ENCODE measurements around the gene CSHL1.
"Not testable (repeated sequence)": the region's sequence is repeated elsewhere in the genome, so short reads cannot be mapped to it uniquely, and the experiment has no call there.

CSHL1 gene

DNA sequence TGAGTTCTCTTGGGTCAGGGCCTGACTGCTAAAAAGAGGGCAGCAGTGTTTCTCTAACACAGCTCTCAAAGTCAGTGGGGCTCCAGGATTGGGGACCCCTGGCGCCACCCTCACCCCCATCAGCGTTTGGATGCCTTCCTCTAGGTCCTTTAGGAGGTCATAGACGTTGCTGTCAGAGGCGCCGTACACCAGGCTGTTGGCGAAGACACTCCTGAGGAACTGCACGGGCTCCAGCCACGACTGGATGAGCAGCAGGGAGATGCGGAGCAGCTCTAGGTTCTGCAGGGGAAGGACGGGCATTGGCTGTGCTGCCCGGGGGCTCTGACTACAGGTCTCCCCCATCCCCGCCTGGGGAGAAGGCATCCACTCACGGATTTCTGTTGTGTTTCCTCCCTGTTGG is 6.6 kb upstream of the CSHL1 start:
- DNase-seq: no peak

DNA sequence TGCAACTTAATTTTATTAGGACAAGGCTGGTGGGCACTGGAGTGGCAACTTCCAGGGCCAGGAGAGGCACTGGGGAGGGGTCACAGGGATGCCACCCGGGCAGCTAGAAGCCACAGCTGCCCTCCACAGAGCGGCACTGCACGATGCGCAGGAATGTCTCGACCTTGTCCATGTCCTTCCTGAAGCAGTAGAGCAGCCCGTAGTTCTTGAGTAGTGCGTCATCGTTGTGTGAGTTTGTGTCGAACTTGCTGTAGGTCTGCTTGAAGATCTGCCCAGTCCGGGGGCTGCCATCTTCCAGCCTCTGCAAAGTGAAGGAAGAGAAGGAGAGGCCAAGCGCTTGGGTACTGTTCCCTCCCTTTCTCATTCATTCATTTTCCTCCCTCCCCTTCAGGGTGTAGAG is 6.1 kb upstream of the CSHL1 start:
- not testable (repeated sequence) for DNase-seq

DNA sequence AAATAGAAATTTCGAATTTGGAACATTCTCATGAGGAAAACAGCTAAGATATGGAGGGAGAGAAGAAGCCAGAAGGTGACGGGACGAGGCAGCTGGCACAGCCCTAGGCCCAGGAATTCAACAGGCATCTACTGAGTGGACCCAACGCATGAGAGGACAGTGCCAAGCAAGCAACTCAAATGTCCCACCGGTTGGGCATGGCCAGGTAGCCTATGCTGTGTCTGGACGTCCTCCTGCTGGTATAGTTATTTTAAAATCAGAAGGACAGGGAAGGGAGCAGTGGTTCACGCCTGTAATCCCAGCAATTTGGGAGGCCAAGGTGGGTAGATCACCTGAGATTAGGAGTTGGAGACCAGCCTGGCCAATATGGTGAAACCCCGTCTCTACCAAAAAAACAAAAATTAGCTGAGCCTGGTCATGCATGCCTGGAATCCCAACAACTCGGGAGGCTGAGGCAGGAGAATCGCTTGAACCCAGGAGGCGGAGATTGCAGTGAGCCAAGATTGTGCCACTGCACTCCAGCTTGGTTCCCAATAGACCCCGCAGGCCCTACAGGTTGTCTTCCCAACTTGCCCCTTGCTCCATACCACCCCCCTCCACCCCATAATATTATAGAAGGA is 5.6 kb upstream of the CSHL1 start:
- no peak for DNase-seq

DNA sequence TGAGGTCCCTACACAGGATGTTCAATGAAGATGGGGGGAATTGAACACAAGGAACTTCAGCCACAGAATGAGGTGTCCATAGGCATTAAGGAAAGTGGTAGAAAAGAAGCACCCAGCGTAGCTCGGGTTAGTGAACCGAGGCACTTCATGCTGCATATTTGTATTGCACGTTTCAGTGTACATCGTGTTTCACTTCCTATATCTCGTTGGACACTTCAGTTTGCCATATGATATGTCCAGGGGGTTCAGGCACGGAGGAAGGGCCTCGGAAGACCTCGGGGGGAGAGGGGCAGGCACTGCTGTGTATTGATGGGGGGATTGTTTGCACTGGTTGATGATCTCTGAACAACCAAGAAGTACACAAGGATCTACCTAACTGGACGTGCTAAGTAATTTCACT is 4.7 kb upstream of the CSHL1 start:
- not testable (repeated sequence) for DNase-seq

DNA sequence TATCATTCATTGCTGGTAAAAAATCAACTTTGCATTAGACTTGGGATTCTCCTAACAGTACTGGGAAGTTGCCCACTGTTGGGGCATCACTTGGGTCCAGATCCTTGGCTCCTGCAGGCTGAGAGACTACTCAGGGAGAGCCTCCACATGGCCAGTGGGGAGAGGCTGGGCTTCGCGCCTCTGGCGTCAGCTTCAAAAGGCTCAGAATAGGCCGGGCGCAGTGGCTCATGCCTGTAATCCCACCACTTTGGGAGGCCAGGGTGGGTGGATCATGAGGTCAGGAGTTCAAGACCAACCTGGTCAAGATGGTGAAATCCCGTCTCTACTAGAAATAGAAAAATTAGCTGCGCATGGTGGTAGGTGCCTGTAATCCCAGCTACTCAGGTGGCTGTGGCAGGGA is 3.4 kb upstream of the CSHL1 start:
- DNase-seq: no peak

DNA sequence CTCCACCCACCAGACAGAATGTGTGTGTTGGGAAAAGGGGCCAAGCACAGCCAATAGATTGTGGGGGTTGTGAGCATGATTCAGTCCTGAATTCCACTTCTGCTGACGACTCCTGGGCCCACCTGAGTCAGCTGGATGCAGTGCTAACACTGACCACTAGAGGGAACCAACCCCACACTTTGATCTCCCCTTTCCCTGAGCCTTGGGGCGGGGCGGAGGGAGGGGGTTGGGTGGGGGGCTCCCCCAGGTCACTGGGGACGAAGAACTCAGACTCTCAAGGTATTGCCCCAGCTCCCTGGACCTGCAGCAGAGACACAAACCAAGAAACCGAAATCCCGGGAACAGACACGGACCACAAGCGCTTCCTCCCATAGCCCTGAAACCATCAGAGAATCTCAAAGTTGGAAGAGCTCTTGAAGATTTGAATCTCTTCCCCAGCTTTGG is 621 bp upstream of the CSHL1 start:
- peak; percentile 67 for DNase-seq

DNA sequence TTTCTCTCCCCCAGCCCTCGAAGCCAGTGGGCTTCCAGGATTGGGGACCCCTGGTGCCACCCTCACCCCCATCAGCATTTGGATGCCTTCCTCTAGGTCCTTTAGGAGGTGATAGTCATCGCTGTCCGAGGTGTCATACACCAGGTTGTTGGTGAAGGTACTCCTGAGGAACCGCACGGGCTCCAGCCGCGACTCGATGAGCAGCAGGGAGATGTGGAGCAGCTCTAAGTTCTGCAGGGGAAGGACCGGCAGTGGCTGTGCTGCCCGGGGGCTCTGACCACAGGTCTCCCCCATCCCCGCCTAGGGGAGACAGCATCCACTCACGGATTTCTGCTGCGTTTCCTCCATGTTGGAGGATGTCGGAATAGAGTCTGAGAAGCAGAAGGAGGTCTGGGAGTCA is 962 bp downstream of the CSHL1 start:
- DNase-seq: no peak

DNA sequence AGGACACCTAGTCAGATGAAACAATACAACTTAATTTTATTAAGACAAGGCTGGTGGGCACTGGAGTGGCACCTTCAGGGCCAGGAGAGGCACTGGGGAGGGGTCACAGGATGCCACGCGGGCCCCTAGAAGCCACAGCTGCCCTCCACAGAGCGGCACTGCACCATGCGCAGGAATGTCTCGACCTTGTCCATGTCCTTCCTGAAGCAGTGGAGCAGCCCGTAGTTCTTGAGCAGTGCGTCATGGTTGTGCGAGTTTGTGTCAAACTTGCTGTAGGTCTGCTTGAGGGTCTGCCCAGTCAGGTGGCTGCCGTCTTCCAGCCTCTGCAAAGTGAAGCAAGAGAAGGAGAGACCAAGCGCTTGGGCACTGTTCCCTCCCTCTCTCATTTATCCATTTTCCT is 1.5 kb downstream of the CSHL1 start:
- not testable (repeated sequence) for DNase-seq

DNA sequence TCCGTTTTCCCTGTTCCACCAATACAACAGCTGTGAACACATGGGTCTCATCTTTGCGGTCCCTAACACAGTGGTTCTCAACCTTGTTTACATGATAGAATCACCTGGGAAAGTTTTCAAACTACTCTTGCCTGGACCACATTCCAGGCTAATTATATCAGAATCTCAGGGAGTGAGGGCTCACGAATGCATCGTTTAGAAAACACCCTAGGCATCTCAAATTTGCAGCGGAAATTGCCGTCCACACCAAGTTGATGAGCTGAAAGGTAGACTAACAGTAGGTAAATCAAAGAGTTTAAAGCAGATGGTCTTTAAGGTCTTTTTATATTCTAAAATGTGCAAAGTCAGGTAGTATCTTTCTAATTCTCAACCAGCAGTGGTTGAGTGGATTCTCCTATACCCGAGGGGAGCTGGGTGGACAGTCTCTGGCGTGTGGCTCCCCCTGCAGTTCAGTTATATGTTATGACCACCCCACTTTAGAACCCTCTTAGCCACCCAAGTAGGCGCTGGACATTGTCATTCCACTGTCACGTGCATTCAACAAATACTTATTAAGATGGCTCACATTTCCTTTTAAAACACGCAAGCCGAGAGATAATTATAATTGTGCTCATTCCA is 3.8 kb downstream of the CSHL1 start:
- DNase-seq: not testable (repeated sequence)

DNA sequence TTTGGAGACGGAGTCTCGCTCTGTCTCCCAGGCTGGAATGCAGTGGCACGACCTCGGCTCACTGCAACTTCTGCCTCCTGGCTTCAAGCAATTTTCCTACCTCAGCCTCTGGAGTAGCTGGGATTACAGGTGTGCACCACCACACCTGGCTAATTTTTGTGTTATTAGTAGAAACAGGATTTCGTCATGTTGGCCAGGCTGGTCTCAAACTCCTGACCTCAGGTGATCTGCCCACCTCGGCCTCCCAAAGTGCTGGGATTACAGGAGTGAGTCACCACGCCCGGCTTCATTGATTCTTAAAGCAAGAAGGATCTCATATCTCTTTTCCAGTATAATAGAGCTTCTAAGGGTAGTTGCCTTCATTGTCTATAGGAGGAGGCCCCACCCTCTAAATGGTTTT is 6.3 kb downstream of the CSHL1 start:
- DNase-seq: not testable (repeated sequence)

DNA sequence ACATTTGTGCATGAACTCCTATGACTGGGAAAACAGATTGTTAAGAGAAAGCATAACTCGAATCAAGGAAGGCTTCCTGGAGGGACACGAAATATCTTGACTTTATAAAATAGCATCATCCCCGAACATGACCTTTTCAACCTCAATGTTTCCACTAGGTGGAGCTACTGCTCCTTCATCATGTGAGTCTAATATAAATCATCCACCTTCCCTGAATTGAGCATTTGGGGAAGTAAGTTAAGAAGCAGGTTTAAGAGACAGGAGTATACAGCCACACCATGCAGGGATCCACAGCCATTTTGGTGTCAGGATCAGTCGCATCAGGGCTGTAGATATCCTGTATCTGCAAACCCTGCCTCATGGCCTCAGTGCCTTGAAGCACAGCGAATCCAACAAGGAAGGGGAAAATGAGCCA is 7.3 kb downstream of the CSHL1 start:
- peak; percentile 20 for DNase-seq

DNA sequence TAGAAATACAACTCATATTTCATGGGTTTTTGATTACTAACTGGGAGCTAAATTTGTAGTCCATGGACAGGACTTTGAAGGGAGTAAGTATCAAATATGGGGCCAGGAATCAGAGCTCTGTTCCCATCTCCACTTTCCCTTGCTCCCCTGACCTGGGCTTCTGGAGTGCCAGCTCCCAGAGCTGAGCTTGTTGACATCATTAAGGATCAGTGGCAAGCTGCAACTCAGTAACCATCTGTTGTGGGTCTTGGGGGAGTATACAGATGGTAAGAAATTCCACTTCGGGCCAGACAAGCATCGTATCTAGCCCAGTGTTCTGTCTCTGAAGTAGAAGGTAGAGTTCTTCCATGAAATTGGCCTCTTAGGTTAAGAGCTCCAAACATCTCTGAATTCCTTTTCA is 9.1 kb downstream of the CSHL1 start:
- not testable (repeated sequence) for DNase-seq

DNA sequence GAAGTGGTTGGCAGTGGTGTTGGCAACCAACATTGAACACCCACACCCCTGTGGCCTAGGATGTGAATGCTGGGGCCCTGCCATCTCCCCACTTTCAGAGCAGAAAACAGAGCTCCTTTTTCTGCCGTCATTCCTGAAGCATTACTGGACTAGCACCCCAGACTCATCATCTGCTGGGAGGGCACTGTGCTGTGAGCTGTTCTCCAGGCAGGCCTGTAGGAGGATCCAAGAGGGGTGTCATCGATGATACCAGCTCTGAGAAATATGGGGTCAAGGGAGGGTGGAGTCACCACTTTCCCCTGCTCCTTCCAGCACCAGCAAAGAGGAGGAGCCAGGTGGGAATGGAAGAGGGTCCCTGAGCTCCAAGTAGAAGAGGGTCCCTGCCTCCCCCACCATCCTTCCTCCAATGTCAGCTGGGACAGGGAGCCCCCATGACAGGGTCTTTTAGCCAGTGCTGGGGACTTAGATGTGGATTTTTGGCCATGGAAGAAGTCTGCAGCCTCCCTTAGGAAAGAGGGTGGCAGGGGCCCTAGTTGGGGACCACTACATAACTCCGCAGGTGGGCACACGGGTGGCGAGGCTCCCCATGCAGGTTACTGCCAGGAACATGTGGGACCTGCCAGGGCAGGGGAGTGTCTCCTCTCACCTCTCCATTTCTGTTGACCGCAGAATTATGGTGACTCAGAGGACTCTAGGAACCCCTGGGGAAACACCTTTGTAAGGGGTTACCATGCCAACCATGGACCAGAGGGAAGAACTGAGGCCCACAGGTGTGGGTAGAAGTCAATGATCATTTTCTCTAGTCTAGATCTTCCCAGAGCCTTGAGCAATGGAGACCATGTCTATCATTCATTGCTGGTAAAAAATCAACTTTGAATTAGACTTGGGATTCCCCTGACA is 11.9 kb downstream of the CSHL1 start:
- DNase-seq: not testable (repeated sequence)

DNA sequence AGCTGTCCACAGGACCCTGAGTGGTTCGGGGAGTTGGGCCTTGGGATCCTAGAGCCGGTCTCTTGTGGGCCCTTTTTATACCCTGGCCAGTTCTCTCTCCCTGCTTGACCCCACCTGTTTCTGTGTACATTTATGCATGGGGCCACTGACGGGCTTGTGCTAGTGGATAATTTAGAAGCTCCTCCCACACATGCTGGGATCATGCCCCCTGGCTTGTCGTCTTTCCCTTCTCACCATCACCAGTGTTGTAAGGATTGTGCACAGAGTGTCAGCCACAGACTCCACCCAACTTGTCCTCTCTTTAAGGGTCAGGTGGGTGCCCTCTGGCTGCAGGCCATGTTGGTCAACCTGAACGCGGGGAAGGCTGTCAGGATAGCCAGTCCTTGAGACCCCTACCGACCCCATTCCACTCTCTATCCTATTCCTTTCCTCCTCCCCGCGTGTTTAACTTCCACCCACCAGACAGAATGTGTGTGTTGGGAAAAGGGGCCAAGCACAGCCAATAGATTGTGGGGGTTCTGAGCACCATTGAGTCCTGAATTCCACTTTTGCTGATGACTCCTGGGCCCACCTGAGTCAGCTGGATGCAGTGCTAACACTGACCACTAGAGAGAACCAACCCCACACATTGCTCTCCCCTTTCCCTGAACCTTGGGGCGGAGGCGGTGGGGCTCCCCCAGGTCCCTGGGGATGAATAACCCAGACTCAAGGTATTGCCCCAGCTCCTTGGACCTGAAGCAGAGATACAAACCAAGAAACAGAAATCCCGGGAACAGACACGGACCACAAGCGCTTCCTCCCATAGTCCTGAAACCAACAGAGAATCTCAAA is 14.3 kb downstream of the CSHL1 start, which contains the start of gene CSH1:
Gene CSH1 (minus strand): TSS at position 51 of the 831 bp plus-strand sequence. CDS start 63 bp downstream, outside the sequence.
- not testable (repeated sequence) for DNase-seq

DNA sequence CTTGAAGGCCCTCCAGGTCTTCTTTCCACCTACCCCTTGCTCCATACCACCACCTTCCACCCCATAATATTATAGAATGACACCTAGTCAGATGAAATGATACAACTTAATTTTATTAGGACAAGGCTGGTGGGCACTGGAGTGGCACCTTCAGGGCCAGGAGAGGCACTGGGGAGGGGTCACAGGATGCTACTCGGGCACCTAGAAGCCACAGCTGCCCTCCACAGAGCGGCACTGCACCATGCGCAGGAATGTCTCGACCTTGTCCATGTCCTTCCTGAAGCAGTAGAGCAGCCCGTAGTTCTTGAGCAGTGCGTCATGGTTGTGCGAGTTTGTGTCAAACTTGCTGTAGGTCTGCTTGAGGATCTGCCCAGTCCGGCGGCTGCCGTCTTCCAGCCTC is 16.2 kb downstream of the CSHL1 start:
- not testable (repeated sequence) for DNase-seq

DNA sequence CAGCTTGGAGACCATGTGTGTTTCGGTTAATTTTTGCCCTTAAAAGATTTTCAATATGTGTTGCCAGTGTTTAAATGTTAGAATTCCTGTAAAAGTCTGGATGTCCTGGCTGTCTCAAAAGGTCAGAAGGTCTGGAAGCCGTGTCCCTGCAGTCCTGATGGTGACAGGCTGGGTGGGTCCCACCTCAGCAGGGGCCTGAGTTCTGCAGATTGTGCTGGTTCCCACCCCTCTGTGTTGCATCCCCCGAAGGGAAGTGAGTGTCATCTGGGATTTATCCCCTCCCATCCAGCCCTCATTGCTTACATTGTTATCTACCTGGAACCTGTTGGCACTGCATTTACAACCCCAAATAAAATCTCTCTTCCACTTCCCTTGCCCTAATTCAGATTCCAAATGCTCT is 17.0 kb downstream of the CSHL1 start:
- not testable (repeated sequence) for DNase-seq

DNA sequence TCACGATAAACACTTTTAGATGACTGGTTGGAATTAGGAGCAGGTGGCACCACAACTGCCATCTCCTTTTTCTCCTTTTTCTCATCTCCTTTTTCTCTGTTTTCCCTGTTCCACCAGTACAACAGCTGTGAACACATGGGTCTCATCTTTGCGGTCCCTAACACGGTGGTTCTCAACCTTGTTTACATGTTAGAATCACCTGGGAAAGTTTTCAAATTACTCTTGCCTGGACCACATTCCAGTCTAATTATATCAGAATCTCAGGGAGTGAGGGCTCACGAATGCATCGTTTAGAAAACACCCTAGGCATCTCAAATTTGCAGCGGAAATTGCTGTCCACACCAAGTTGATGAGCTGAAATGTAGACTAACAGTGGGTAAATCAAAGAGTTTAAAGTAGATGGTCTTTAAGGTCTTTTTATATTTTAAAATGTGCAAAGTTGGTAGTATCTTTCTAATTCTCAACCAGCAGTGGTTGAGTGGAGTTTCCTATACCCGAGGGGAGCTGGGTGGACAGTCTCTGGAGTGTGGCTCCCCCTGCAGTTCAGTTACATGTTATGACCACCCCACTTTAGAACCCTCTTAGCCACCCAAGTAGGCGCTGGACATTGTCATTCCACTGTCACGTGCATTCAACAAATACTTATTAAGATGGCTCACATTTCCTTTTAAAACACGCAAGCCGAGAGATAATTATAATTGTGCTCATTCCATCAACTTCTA is 18.6 kb downstream of the CSHL1 start:
- DNase-seq: not testable (repeated sequence)

DNA sequence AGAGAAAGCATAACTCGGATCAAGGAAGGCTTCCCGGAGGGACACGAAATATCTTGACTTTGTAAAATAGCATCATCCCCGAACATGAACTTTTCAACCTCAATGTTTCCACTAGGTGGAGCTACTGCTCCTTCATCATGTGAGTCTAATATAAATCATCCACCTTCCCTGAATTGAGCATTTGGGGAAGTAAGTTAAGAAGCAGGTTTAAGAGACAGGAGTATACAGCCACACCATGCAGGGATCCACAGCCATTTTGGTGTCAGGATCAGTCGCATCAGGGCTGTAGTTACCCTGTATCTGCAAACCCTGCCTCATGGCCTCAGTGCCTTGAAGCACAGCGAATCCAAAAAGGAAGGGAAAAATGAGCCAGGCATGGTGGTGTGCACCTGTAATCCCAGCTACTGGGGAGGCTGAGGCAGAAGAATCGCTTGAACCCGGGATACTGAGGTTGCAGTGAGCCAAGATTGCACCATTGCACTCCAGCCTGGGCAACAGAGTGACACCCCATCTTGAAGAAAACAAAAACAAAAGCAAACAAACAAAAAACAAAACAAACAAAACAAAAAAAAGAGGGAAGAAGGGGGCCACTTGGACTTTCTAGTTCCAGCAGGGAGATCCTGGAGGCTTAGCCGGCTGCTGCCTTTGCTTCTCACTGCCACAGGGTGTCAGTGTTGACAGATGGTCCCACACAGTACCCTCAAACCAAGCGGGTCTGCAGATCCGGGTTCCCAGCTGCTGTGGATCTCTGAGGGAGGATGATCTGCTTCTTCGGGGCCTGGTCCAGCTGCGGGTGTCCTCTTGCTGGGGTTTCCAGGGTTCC is 21.8 kb downstream of the CSHL1 start:
- not testable (repeated sequence) for DNase-seq

DNA sequence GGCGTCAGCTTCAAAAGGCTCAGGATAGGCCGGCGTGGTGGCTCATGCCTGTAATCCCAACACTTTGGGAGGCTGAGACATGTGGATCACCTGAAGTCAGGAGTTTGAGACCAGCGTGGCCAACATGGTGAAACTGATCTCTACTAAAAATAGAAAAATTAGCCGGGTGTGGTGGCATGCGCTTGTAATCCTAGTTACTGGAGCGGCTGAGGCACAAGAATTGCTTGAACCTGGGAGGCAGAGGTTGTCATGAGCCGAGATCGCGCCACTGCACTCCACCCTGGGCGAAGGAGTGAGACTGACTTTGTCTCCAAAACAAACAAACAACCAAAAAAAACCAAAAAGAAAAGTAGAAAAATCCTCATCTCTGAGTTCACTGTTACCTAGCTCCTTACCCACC is 25.9 kb downstream of the CSHL1 start:
- not testable (repeated sequence) for DNase-seq

DNA sequence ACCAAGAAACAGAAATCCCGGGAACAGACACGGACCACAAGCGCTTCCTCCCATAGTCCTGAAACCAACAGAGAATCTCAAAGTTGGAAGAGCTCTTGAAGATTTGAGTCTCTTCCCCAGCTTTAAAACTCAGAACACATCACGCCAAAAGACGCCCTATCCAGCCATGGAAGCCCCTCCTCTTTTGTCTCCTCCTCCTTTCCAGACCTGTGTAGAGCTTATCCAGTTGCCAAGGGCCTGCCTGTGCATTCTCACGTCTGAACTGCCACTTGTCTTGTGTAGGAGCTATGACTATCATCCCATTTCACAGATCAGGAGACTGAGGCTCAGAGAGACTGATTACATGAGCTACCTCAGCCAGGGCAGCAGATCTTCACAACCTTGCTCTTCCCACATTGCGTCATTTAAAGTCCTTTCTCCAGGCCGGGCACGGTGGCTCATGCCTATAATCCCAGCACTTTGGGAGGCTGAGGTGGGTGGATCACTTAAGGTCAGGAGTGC is 28.4 kb downstream of the CSHL1 start:
- DNase-seq: not testable (repeated sequence)

All from activated gamma-delta T cell treated with Interleukin-2 at 50 U/mL for 16 hours (primary cell).